ENCODE measurements around the gene CAT.

The CAT gene

DNA sequence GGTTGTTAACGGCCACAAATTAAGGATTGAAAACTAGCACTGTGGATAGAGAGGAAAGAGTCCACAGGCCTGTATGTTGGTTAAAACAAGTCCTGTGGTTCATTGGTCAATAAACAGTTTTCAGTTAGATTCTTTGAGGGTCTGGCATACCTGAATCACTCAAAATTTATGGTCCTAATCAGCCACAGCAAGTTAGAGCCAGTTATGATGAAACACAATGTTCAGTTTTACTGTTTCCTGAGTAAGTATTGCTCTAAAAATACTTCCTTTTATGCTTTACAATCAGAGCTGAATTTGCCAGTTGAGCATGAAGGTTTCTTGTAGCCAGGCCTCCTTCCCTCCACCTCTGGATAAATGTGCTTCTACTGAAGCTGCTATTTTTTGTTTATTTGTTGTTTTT is 12.9 kb upstream of the CAT start:
- Histone ChIP-seq H3K9me3 (ENCODE audit: insufficient read depth, low read depth, low read length) (no peaks in the 10 kb centered on the region), H3K36me3 (ENCODE audit: insufficient read depth, low read length) (no peaks in the 10 kb centered on the region), H3K4me1 (ENCODE audit: insufficient read depth, low read length) (no peaks in the 10 kb centered on the region), H3K27ac (ENCODE audit: low read depth, low read length) (no peak overlapping the region), H3K9ac (ENCODE audit: low read depth, low read length) (no peak overlapping the region), H3K27me3 (ENCODE audit: insufficient read depth, low read length) (no peaks in the 10 kb centered on the region), H3K4me3 (ENCODE audit: low read length) (no peak overlapping the region)
- 95% methylated on average over 1 of the region's 1 CpG for WGBS

DNA sequence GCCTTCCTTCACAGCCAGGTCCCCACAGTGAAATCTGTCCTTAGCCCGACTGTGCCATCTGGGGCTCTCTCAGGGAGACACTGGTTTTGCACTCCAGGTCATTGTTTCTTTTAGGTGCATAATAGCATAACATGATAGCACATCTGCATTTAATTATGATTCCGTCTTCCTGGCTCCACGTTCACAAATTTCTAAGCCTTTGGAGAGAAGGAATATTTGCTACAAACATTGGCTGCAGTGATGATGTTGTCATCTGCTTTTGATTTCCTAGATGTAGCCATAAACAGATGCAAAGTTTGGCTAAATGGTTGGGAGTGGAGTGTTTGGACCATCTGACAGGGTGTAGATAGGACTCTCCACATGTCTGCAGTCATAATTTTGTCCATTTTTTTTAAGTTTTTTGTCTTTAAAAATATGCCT is 12.0 kb upstream of the CAT start:
- H3K27ac ChIP-seq (ENCODE audit: low read depth, low read length) = no peak overlapping the region
- no peaks in the 10 kb centered on the region for H3K9me3 ChIP-seq (ENCODE audit: insufficient read depth, low read depth, low read length)
- H3K4me1 ChIP-seq (ENCODE audit: insufficient read depth, low read length) = no peaks in the 10 kb centered on the region
- no peaks in the 10 kb centered on the region for H3K36me3 ChIP-seq (ENCODE audit: insufficient read depth, low read length)
- H3K4me3 ChIP-seq (ENCODE audit: low read length) = no peak overlapping the region
- 96% methylated on average over 3 of the region's 3 CpGs for WGBS
- no peaks in the 10 kb centered on the region for H3K27me3 ChIP-seq (ENCODE audit: insufficient read depth, low read length)
- H3K9ac ChIP-seq (ENCODE audit: low read depth, low read length) = no peak overlapping the region

DNA sequence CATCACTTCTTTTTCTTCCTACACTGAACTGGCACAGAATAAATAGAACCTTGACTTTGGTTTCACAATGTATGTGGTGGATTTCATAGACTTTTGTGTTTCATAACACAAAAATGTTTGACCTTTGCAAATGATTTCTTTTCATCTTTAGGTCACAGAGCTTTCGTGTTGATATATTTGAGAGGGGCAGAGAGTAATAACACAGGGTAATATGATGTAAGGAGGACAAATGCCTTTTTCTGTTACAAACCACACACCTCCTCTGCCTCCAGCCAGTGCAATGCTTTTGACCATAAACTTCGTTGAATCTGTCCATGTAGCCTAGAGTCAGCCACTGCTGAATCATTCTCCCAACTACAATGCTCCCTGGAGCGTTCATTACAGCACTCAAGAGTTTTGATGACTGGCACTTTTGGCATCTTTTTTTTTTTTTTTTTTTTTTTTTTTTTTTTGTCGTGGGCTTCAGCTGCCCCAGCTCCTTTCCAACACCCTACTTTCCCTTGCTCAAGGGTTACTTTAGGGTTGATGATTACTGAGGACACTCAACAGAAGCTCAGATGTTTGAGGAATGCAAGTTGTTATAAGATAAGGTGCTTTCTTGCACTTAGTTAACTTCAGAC is 11.4 kb upstream of the CAT start:
- Histone ChIP-seq H3K27me3 (ENCODE audit: insufficient read depth, low read length) (no peaks in the 10 kb centered on the region), H3K4me3 (ENCODE audit: low read length) (no peak overlapping the region), H3K4me1 (ENCODE audit: insufficient read depth, low read length) (no peaks in the 10 kb centered on the region), H3K9ac (ENCODE audit: low read depth, low read length) (no peak overlapping the region), H3K27ac (ENCODE audit: low read depth, low read length) (no peak overlapping the region), H3K36me3 (ENCODE audit: insufficient read depth, low read length) (no peaks in the 10 kb centered on the region), H3K9me3 (ENCODE audit: insufficient read depth, low read depth, low read length) (no peaks in the 10 kb centered on the region)
- WGBS = 88% methylated on average over 3 of the region's 4 CpGs

DNA sequence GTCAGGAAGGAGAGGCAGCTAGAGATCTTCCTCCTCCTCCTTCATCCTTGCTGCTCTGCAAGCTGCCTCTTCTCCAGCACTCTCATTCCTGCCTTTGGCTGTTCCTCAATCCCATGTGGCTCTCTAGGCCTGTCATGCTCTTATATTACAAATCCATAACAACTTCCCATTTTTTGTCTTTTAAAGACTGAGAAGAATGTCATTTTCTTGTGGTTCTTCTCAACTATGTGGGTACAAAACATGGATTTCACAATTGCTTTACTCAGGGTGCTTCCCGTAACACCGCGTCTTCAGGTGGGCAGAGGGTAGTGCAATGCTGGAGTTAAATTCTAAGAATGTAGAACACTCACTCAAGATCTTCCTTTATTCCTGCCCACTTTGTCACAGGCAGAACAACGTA is 6.8 kb upstream of the CAT start:
- H3K27me3 ChIP-seq (ENCODE audit: insufficient read depth, low read length) = no peaks in the 10 kb centered on the region
- no peak overlapping the region for H3K9ac ChIP-seq (ENCODE audit: low read depth, low read length)
- no peaks in the 10 kb centered on the region for H3K36me3 ChIP-seq (ENCODE audit: insufficient read depth, low read length)
- no peak overlapping the region for H3K27ac ChIP-seq (ENCODE audit: low read depth, low read length)
- no peaks in the 10 kb centered on the region for H3K4me1 ChIP-seq (ENCODE audit: insufficient read depth, low read length)
- no peak overlapping the region for H3K4me3 ChIP-seq (ENCODE audit: low read length)
- 98% methylated on average over 2 of the region's 4 CpGs for WGBS
- H3K9me3 ChIP-seq (ENCODE audit: insufficient read depth, low read depth, low read length) = no peaks in the 10 kb centered on the region

DNA sequence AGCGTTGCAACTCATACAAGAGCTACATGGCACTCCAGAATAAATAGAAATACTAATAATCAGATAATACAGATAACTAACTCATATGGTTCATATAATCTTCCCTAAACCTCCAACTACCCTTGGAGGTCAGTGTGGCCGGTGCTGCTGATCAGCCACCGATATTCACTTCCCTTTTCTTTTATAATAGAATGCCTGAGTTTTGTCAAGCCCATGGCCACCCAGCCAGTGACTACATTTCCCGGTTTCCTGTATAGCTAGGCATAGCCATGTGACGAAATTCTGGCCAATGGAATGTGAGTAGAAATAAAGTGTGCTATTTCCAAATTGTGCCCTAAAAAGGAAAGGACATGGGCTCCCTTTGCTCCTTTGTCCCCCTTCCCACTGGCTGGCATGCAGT is 5.9 kb upstream of the CAT start:
- no peaks in the 10 kb centered on the region for H3K27me3 ChIP-seq (ENCODE audit: insufficient read depth, low read length)
- H3K4me1 ChIP-seq (ENCODE audit: insufficient read depth, low read length) = no peaks in the 10 kb centered on the region
- WGBS = 88% methylated on average over 4 of the region's 5 CpGs
- H3K9ac ChIP-seq (ENCODE audit: low read depth, low read length) = no peak overlapping the region
- no peaks in the 10 kb centered on the region for H3K9me3 ChIP-seq (ENCODE audit: insufficient read depth, low read depth, low read length)
- no peak overlapping the region for H3K27ac ChIP-seq (ENCODE audit: low read depth, low read length)
- H3K36me3 ChIP-seq (ENCODE audit: insufficient read depth, low read length) = no peaks in the 10 kb centered on the region
- H3K4me3 ChIP-seq (ENCODE audit: low read length) = no peak overlapping the region

DNA sequence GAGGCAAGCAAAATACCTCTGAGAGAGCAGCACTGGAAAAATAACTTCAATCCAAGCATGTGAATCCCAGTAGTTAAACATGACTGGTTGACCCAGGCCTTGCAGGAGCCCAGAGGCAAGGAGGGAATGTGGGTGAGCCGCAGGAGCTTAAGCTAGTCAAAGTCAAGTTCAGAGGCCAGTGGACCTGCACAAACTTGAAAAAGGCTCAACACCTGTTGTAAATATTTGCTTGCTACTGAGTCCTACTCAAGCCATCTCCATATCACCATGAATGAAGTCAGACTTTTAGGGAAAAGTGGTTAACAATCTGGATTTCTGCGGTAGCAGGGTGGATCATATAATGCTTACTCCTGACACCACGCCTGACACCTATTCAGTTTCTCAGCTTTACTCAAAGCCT is 4.8 kb upstream of the CAT start:
- 95% methylated on average over 3 of the region's 3 CpGs for WGBS

DNA sequence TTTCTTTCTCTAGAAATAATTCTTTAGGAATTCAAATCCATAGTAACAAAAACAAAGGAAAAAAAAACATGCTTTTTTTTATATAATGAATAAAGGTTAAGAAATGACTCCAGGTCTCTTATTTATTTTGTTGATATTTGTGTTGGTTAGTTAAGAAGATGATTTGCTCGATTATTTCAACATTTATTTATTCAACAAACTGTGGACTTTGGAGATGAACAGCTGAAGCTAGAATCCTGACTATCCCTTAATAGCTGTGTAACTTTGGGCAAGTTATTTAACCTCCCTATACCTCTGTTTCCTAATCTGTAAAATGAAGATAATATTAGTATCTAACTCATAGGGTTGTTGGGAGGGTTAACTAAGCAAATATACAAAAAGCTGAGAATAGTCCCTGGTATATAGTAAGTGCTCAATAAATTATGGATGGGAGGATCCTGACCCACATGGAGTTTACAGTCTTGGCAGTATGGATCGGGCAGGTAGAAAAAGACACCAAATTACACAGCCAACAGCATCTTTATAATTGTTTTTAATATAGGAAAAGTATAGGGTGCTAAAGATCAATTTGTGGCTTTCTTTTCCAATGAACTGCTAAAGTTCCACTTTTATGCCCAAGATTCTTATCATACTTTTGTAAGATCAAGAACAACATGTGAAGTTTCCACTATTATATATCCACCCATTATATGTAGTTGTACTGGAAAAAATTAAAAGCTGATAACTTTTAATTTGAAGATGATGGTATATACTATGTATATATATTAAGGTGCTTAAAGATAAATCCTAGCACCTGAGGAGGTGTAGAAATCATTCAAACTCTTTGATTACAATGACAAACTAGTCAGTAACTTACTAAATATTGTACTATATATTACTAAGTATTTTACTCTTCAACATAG is 1.3 kb upstream of the CAT start:
- no peak overlapping the region for H3K27ac ChIP-seq (ENCODE audit: low read depth, low read length)
- H3K9me3 ChIP-seq (ENCODE audit: insufficient read depth, low read depth, low read length) = 0 out of 2 replicates have a peak, but pooled peaks cover 5% of the 10 kb centered on the region
- no peak overlapping the region for H3K9ac ChIP-seq (ENCODE audit: low read depth, low read length)
- no peaks in the 10 kb centered on the region for H3K27me3 ChIP-seq (ENCODE audit: insufficient read depth, low read length)
- no peaks in the 10 kb centered on the region for H3K4me1 ChIP-seq (ENCODE audit: insufficient read depth, low read length)
- H3K36me3 ChIP-seq (ENCODE audit: insufficient read depth, low read length) = no peaks in the 10 kb centered on the region
- no CpG with 5 or more reads among the region's 2 CpGs for WGBS
- no peak overlapping the region for H3K4me3 ChIP-seq (ENCODE audit: low read length)

More for the DNA sequence above, 4.8 kb upstream of the CAT start:
- Histone ChIP-seq H3K27me3 (ENCODE audit: insufficient read depth, low read length) (no peaks in the 10 kb centered on the region), H3K4me1 (ENCODE audit: insufficient read depth, low read length) (no peaks in the 10 kb centered on the region), H3K36me3 (ENCODE audit: insufficient read depth, low read length) (no peaks in the 10 kb centered on the region), H3K4me3 (ENCODE audit: low read length) (no peak overlapping the region), H3K9me3 (ENCODE audit: insufficient read depth, low read depth, low read length) (no peaks in the 10 kb centered on the region), H3K27ac (ENCODE audit: low read depth, low read length) (no peak overlapping the region), H3K9ac (ENCODE audit: low read depth, low read length) (no peak overlapping the region)

DNA sequence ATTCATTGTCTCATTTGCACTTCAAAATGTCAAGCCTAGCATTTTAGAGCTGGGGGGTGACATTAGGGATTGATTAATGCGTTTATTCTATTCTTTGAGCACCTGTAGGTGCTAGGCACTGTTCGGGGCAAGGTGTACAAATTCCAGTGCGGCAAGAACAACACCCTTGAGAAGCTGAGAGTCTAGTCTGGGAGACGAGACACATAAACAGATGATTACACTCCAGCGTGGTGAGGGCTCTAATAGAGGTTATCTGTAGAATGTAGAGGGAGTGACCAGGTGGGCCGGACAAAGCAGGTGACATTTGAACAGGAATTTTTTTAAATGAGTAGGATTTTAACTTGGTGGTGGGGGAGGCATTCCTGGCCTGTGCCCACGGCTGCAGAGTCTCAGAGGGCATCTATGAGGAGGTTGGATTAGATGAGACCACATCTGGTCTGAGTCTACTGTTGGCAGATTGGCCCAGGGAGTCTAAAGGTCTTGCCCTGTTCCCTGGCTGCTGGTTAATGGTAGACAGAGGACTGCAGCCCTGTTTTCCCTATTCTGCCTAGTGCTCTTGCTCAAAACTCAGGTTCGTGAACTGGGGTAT is 970 bp downstream of the CAT start:
- H3K36me3 ChIP-seq (ENCODE audit: insufficient read depth, low read length) = no peaks in the 10 kb centered on the region
- no peaks in the 10 kb centered on the region for H3K27me3 ChIP-seq (ENCODE audit: insufficient read depth, low read length)
- H3K9me3 ChIP-seq (ENCODE audit: insufficient read depth, low read depth, low read length) = 0 out of 2 replicates have a peak, but pooled peaks cover 5% of the 10 kb centered on the region
- WGBS = 95% methylated on average over 8 of the region's 8 CpGs
- H3K9ac ChIP-seq (ENCODE audit: low read depth, low read length) = no peak overlapping the region
- H3K4me3 ChIP-seq (ENCODE audit: low read length) = peak overlapping the region; percentile 59; the same call in 1 of the 2 replicates
- no peaks in the 10 kb centered on the region for H3K4me1 ChIP-seq (ENCODE audit: insufficient read depth, low read length)
- no peak overlapping the region for H3K27ac ChIP-seq (ENCODE audit: low read depth, low read length)

DNA sequence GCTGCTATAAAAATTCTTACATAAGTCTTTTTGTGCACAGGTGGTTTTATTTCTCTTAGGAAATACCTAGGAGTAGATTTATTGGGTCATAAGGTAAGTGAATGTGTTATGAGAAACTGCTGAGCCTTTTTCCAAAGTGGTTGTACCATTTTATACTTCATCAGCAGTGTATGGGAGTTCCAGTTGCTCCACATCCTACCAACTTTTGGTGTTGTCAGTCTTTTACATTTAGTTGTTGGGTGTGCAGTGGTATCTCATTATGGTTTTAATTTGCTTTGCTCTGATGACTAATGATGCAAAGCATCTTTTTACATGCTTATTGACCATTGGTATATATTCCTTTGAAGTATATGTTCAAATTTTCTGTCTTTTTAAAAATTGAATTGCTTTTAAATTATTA is 3.1 kb downstream of the CAT start:
- Histone ChIP-seq H3K4me3 (ENCODE audit: low read length) (no peak overlapping the region), H3K27ac (ENCODE audit: low read depth, low read length) (no peak overlapping the region), H3K27me3 (ENCODE audit: insufficient read depth, low read length) (no peaks in the 10 kb centered on the region), H3K36me3 (ENCODE audit: insufficient read depth, low read length) (no peaks in the 10 kb centered on the region), H3K4me1 (ENCODE audit: insufficient read depth, low read length) (no peaks in the 10 kb centered on the region), H3K9me3 (ENCODE audit: insufficient read depth, low read depth, low read length) (0 out of 2 replicates have a peak, but pooled peaks cover 5% of the 10 kb centered on the region), H3K9ac (ENCODE audit: low read depth, low read length) (no peak overlapping the region)

DNA sequence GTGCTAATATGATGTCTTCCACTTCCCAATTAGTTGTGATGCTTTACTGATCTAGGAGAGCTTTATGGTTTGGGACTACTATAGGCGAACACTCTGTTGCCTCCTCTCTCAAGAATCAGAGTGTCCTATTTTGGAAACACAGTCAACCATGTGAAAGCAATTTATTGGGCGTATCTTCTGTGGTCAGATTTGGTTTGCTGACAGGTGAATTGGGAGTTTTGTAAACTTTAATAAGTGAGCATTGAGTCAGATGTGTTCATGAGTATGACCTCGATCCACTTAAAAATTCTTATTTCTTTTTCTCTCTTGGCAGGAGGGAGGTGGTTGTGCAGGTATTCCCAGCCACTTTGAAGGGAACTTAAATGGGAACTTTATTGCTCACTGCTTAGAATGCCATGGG is 4.4 kb downstream of the CAT start:
- 90% methylated on average over 2 of the region's 3 CpGs for WGBS

DNA sequence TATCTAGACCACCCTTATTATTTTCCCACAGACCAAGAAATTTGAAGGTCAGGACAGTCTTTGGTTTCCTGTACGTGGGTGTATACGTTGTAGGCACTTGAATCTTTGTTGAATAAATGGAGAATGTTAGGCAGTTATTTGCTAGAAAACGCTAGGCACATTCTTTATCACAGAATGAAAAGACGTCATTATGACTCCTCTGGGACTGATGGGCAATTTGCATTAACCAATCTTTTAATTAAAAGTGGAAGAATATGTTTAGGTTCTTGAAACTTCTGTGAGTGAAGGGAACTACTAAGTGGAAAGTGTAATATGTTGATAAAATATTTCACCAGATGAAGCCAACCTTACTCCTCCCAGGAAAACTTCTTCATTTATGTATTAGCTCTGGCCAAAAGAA is 5.7 kb downstream of the CAT start:
- Histone ChIP-seq H3K9me3 (ENCODE audit: insufficient read depth, low read depth, low read length) (0 out of 2 replicates have a peak, but pooled peaks cover 5% of the 10 kb centered on the region), H3K36me3 (ENCODE audit: insufficient read depth, low read length) (no peaks in the 10 kb centered on the region), H3K4me1 (ENCODE audit: insufficient read depth, low read length) (no peaks in the 10 kb centered on the region), H3K27me3 (ENCODE audit: insufficient read depth, low read length) (no peaks in the 10 kb centered on the region), H3K27ac (ENCODE audit: low read depth, low read length) (no peak overlapping the region), H3K4me3 (ENCODE audit: low read length) (no peak overlapping the region), H3K9ac (ENCODE audit: low read depth, low read length) (no peak overlapping the region)
- 90% methylated on average over 4 of the region's 4 CpGs for WGBS

More for the DNA sequence above, 4.4 kb downstream of the CAT start:
- H3K9ac ChIP-seq (ENCODE audit: low read depth, low read length) = no peak overlapping the region
- no peak overlapping the region for H3K27ac ChIP-seq (ENCODE audit: low read depth, low read length)
- H3K4me1 ChIP-seq (ENCODE audit: insufficient read depth, low read length) = no peaks in the 10 kb centered on the region
- no peaks in the 10 kb centered on the region for H3K36me3 ChIP-seq (ENCODE audit: insufficient read depth, low read length)
- H3K4me3 ChIP-seq (ENCODE audit: low read length) = no peak overlapping the region
- no peaks in the 10 kb centered on the region for H3K27me3 ChIP-seq (ENCODE audit: insufficient read depth, low read length)
- H3K9me3 ChIP-seq (ENCODE audit: insufficient read depth, low read depth, low read length) = 0 out of 2 replicates have a peak, but pooled peaks cover 5% of the 10 kb centered on the region
